ENCODE data around the gene PLRG1. TPM values are rescaled to one million over a fixed set of nuclear protein-coding genes. Genes with fewer than 3 reads are reported as not detected.

PLRG1 gene
- total RNA-seq, 1 donor from 2014 or later, result 96.3 TPM

GRCh38 chr4:154517591-154517990 lies 32.6 kb downstream of the PLRG1 start:
- TF ChIP-seq CTCF (IDR thresholded peaks at IDR 0.05; ENCODE audit: unreplicated experiment), result no peak
- DNase-seq (ENCODE audit: low spot score, unreplicated experiment), result no peak
- no peak overlapping the region for H3K27ac Mint-ChIP-seq
- peaks cover 5% of the 10 kb centered on the region for H3K4me1 Mint-ChIP-seq (ENCODE audit: low read depth)
- H3K9me3 Mint-ChIP-seq (ENCODE audit: low read depth), result peaks cover 6% of the 10 kb centered on the region
- H3K36me3 Mint-ChIP-seq (ENCODE audit: insufficient read depth), result no peaks in the 10 kb centered on the region
- peaks cover 15% of the 10 kb centered on the region for H3K27me3 Mint-ChIP-seq
- no peak overlapping the region for H3K4me3 Mint-ChIP-seq (ENCODE audit: low read depth)

GRCh38 chr4:154516318-154517029 lies 33.7 kb downstream of the PLRG1 start:
- Mint-ChIP-seq H3K36me3 (ENCODE audit: insufficient read depth) (no peaks in the 10 kb centered on the region), H3K4me3 (ENCODE audit: low read depth) (no peak overlapping the region), H3K27ac (no peak overlapping the region), H3K9me3 (ENCODE audit: low read depth) (peaks cover 6% of the 10 kb centered on the region), H3K4me1 (ENCODE audit: low read depth) (peaks cover 5% of the 10 kb centered on the region), H3K27me3 (peaks cover 15% of the 10 kb centered on the region)
- no peak for TF ChIP-seq CTCF (IDR thresholded peaks at IDR 0.05; ENCODE audit: unreplicated experiment)
- DNase-seq (ENCODE audit: low spot score, unreplicated experiment), result no peak

GRCh38 chr4:154511981-154512380 lies 38.2 kb downstream of the PLRG1 start:
- H3K4me1 Mint-ChIP-seq (ENCODE audit: low read depth), result no peaks in the 10 kb centered on the region

GRCh38 chr4:154511548-154511947 lies 38.7 kb downstream of the PLRG1 start:
- Mint-ChIP-seq H3K27me3 (no peaks in the 10 kb centered on the region), H3K4me3 (ENCODE audit: low read depth) (no peak overlapping the region), H3K9me3 (ENCODE audit: low read depth) (peaks cover 6% of the 10 kb centered on the region), H3K27ac (no peak overlapping the region), H3K4me1 (ENCODE audit: low read depth) (no peaks in the 10 kb centered on the region), H3K36me3 (ENCODE audit: insufficient read depth) (no peaks in the 10 kb centered on the region)
- no peak for DNase-seq (ENCODE audit: low spot score, unreplicated experiment)
- TF ChIP-seq CTCF (IDR thresholded peaks at IDR 0.05; ENCODE audit: unreplicated experiment), result no peak

More at GRCh38 chr4:154511981-154512380, 38.2 kb downstream of the PLRG1 start:
- peaks cover 6% of the 10 kb centered on the region for H3K9me3 Mint-ChIP-seq (ENCODE audit: low read depth)
- no peak for DNase-seq (ENCODE audit: low spot score, unreplicated experiment)
- no peak overlapping the region for H3K4me3 Mint-ChIP-seq (ENCODE audit: low read depth)
- no peak overlapping the region for H3K27ac Mint-ChIP-seq
- H3K36me3 Mint-ChIP-seq (ENCODE audit: insufficient read depth), result no peaks in the 10 kb centered on the region
- H3K27me3 Mint-ChIP-seq, result no peaks in the 10 kb centered on the region
- no peak for TF ChIP-seq CTCF (IDR thresholded peaks at IDR 0.05; ENCODE audit: unreplicated experiment)

- Mint-ChIP-seq H3K9me3 (ENCODE audit: low read depth) (no peaks in the 10 kb centered on the region), H3K4me3 (ENCODE audit: low read depth) (no peak overlapping the region), H3K27ac (no peak overlapping the region), H3K4me1 (ENCODE audit: low read depth) (no peaks in the 10 kb centered on the region), H3K27me3 (peaks cover 14% of the 10 kb centered on the region), H3K36me3 (ENCODE audit: insufficient read depth) (no peaks in the 10 kb centered on the region)
- TF ChIP-seq CTCF (IDR thresholded peaks at IDR 0.05; ENCODE audit: unreplicated experiment), result no peak
- DNase-seq (ENCODE audit: low spot score, unreplicated experiment), result no peak
Measured at GRCh38 chr4:154507156-154507555, 43.0 kb downstream of the PLRG1 start.

Data from progenitor cell of endocrine pancreas (in vitro differentiated cells).